IPS-20b (cell line): ENCODE data around the gene RPN2.

Experiments
- H3K27ac ChIP-seq: one replicate; pipeline ENCODE4 v1.5.1; 2013; ENCODE audit warnings: low read length
- H3K27me3 ChIP-seq: 2 replicates; pipeline ENCODE4 v1.6.1; 2013; ENCODE audit warnings: mild to moderate bottlenecking, low read length, inconsistent platforms; ENCODE audit not compliant: insufficient read depth
- H3K36me3 ChIP-seq: 2 replicates; pipeline ENCODE4 v1.6.1; 2013; ENCODE audit warnings: low read depth, mild to moderate bottlenecking, inconsistent platforms, low read length, moderate library complexity; ENCODE audit not compliant: insufficient read depth
- H3K4me1 ChIP-seq: 2 replicates; pipeline ENCODE4 v1.6.1; 2013; ENCODE audit warnings: mild to moderate bottlenecking, control low read depth, inconsistent platforms, low read length, moderate library complexity; ENCODE audit not compliant: insufficient read depth
- H3K4me3 ChIP-seq: 2 replicates; pipeline ENCODE4 v1.5.1; 2013; ENCODE audit warnings: mild to moderate bottlenecking, low read length, inconsistent platforms
- H3K9ac ChIP-seq: 2 replicates; pipeline ENCODE4 v1.6.1; 2013; ENCODE audit warnings: low read depth, mild to moderate bottlenecking, inconsistent platforms, low read length, moderate library complexity
- H3K9me3 ChIP-seq: 2 replicates; pipeline ENCODE4 v1.6.1; 2013; ENCODE audit warnings: mild to moderate bottlenecking, low read depth, low read length, inconsistent platforms; ENCODE audit not compliant: insufficient read depth

The RPN2 gene

DNA sequence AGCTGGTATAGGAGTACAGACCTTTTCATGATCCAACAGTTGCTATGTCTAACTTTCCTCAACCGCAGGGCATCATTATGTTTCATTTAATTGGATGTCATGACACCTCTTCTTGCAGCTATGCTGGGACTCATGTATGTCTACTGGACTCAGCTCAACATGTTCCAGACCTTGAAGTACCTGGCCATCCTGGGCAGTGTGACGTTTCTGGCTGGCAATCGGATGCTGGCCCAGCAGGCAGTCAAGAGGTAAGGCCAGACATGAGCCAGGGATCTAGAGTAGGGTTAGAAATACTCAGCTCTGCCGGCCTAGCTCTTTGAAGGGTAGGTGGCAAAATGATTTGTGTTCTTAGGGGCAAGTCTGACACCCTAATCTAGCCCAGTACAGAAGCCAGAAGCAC, 57.3 kb downstream of the RPN2 start:
- peaks cover 97% of the 10 kb centered on the region for H3K36me3 ChIP-seq
- H3K9me3 ChIP-seq, result no peaks in the 10 kb centered on the region
- H3K9ac ChIP-seq, result no peak overlapping the region
- no peak overlapping the region for H3K4me3 ChIP-seq
- no peaks in the 10 kb centered on the region for H3K4me1 ChIP-seq
- no peaks in the 10 kb centered on the region for H3K27me3 ChIP-seq
- H3K27ac ChIP-seq, result no peak overlapping the region

DNA sequence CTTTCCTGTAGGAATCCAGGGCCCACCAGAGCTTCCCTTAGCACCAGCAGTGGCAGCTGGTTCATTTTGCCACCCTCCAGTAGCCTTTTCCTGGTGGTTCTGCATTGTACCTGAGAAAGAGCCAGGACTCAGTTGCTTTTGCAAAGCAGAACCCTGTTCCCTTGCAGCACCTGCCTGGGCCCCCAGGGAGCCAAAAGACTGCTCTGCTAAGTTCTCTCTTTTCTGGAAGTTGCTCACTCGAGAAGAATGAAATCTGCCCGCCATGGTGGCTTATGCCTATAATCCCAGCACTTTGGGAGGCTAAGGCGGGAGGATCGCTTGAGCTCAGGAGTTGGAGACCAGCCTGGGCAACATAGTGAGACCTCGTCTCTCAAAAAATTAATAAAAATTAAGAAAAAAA, 58.5 kb downstream of the RPN2 start:
- Histone ChIP-seq H3K4me3 (no peak overlapping the region), H3K27ac (no peak overlapping the region), H3K36me3 (peaks cover 97% of the 10 kb centered on the region), H3K27me3 (no peaks in the 10 kb centered on the region), H3K9ac (no peak overlapping the region), H3K9me3 (no peaks in the 10 kb centered on the region), H3K4me1 (no peaks in the 10 kb centered on the region)

DNA sequence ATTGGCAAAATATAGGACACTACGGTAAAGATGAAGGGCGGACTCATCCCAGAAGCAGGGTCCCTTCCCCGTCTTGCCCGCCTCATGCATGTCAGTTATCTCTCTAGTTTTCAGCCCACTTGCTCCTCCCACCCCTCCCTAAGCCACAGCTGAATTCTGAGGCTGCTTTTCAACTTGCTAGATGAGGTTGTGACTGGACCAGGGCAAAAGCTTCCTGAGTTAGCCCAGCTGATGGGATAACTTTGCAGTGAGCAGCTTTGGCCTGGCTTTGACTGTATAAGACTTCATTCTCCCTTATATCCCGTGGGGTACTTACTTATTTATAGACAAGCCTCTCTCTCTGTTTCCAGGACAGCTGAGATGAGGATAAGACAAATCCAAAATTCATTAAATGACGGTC, 59.3 kb downstream of the RPN2 start:
- Histone ChIP-seq H3K9ac (no peak overlapping the region), H3K27me3 (no peaks in the 10 kb centered on the region), H3K9me3 (no peaks in the 10 kb centered on the region), H3K4me1 (no peaks in the 10 kb centered on the region), H3K36me3 (peaks cover 97% of the 10 kb centered on the region), H3K27ac (no peak overlapping the region), H3K4me3 (no peak overlapping the region)

DNA sequence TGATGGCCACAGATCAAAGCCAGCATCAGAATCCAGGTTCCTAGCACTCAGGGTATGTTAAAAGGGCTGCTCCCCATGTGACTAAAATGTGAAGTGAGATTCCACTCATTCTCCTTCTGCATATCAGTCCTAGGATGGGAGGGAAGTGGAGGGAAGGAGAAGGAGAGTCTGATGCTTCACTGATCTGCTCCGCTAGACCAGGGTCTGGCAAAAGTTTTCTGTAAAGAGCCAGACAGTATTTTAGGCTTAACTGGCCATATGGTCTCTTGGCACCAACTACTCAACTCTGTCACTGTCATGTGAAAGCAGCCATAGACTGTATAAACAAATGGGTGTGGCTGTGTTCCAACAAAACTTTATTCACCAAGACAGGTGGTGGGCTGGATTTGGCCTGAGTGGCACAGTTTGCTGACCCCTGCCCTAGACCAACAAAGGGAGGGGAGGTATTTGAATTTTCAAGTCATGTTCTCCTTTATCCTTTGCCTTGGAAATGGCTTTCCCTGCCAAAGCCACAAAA, 59.9 kb downstream of the RPN2 start:
- Histone ChIP-seq H3K4me3 (no peak overlapping the region), H3K27ac (no peak overlapping the region), H3K4me1 (no peaks in the 10 kb centered on the region), H3K36me3 (peaks cover 97% of the 10 kb centered on the region), H3K9ac (no peak overlapping the region), H3K27me3 (no peaks in the 10 kb centered on the region), H3K9me3 (no peaks in the 10 kb centered on the region)

DNA sequence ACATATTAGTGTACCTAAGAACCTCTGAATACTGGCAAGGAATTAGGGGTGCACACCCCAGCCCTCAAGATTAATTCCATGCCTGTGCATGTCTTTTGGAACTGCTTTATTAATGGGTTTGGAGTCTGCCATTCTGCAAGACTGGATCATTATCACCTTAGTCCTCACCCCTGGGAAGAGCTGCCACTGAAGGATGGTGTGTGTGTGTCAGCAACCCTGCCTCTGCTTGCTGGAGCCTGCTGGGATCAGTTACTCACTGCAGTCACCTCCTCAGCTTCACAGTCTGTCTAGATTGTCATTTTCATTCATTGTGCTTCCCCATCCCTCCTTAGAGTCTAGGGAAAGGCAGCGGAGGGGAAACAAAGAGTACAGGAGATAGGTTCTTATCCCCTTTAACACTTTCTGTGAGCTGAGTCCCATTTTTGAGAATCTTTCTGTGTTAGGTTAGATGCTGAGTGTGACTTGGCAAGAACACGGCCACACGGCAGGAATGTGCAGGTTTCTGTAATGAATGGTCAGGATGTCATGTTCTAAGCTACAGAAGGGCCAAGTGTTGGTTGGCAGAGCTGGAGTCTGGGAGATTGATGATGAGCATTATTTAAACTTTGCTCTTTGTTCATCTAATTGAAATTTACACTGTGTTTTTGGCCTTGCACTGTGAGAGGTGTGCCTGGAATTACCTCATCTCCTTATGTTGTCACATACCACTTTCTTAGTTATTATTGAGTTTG, 61.4 kb downstream of the RPN2 start:
- H3K27ac ChIP-seq, result no peak overlapping the region
- no peaks in the 10 kb centered on the region for H3K27me3 ChIP-seq
- peaks cover 7% of the 10 kb centered on the region; the same call in 1 of the 2 replicates for H3K4me1 ChIP-seq
- no peaks in the 10 kb centered on the region for H3K9me3 ChIP-seq
- peaks cover 85% of the 10 kb centered on the region for H3K36me3 ChIP-seq
- no peak overlapping the region for H3K9ac ChIP-seq
- no peak overlapping the region for H3K4me3 ChIP-seq

DNA sequence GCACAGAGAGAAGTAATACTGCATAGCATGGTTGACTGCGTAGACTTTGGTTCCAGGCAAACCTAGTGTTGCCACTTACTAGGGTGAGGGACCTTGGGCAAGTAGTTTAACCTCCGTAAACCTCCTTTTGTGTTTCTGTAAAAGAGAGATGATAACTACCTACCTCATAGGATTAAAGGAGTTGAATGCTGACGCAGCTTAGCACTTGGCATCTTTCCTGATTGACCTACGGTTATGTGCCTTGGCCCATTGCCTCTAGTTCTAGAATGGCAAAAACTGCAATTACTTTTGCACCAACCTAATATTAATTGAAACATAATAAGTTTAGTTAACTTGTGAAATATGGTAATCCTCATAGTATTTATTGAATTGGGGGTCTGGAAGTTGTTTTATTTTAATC, 63.4 kb downstream of the RPN2 start:
- Histone ChIP-seq H3K27ac (no peak overlapping the region), H3K9ac (no peak overlapping the region), H3K4me3 (no peak overlapping the region), H3K9me3 (no peaks in the 10 kb centered on the region), H3K4me1 (peaks cover 10% of the 10 kb centered on the region; the same call in 1 of the 2 replicates), H3K36me3 (peaks cover 67% of the 10 kb centered on the region), H3K27me3 (no peaks in the 10 kb centered on the region)

DNA sequence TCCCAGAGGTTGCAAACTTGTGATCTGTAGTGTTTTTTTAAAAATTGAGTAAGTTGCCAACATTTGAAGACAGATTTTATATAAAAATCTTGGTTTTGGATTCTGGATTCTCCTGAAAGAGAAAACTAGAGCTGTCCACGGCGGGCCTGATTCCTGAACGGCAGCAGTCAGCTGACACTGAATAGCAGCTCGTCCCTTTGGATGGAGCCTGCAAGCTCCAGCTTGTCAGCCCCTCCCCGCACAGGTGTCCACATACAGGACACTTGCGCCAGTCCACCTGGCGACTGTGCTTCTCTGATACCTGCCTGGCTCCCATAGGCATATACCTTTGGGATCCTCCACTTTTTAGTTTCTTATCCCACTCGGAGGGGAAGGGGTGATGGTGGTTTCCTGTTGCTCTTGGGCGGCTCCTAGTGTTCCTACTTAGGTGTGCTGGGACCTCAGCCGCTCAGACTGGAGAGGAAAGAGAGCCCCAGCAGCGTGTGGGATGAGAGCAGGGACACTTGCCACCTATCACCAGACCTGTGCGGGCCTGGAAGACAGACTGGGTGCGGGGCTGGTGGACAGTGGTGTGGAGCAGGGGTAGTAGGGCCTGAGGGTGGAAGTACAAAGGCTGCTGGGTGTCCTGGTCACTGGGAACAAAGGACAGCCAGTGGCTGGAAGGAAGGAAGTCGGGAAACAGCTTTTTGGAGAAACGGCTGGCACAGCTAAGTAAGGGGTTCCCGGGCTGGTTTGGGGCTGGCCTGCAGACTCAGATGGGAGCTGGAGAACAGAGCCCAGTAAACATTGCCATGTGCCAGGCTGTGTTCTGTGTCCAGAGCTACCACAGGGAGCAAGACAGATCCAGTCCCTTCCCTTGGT, 64.2 kb downstream of the RPN2 start:
- Histone ChIP-seq H3K36me3 (peaks cover 59% of the 10 kb centered on the region), H3K9ac (no peak overlapping the region; the same call in 1 of the 2 replicates), H3K27ac (no peak overlapping the region), H3K4me3 (no peak overlapping the region), H3K4me1 (peaks cover 10% of the 10 kb centered on the region; the same call in 1 of the 2 replicates), H3K9me3 (no peaks in the 10 kb centered on the region), H3K27me3 (no peaks in the 10 kb centered on the region)

DNA sequence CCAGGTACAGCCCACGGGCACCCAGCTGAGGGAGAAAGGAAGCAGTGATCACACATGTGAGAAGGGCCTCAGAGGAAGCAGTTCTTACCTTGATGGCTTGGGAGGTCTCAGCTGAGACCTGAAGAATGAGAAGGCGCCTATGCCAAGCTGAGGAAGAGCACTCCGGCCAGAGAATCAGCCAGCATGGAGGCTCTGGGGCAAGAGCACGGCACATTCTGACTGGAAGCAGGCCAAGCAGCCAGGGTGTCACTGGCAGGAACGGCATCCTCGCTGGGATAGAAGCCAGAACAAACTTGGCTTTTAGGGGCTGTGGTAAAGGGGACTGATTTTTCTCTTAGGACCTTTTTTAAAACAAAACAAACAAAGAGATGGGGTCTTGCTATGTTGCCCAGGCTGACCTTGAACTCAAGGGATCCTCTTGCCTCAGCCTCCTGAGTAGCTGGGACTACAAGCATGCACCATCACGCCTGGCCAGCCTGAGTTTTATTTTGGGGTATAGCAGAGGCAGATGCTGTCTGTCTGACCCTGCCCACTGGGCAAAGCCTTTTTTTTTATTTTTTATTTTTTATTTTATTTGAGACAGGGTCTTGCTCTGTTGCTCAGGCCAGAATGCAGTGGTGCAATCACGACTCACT, 64.9 kb downstream of the RPN2 start:
- Histone ChIP-seq H3K27ac (no peak overlapping the region), H3K36me3 (peaks cover 52% of the 10 kb centered on the region), H3K27me3 (no peaks in the 10 kb centered on the region), H3K9me3 (no peaks in the 10 kb centered on the region), H3K4me3 (no peak overlapping the region), H3K4me1 (peaks cover 10% of the 10 kb centered on the region; the same call in 1 of the 2 replicates), H3K9ac (no peak overlapping the region; the same call in 1 of the 2 replicates)

DNA sequence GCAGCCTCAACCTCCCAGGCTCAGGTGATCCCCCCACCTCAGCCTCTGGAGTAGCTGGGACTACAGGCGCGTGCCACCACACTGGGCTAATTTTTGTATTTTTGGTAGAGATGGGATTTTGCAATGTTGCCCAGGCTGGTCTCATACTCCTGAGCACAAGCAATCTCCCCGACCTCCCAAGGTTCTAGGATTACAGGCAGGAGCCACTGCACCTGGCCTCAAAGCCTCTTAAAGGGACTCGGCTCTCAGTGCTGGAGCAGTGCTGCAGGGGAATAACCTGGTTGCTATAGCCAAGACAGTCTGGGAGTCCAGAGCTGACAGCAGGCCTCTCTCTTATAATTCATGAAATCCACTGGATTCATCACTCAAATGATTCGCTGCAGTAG, 65.4 kb downstream of the RPN2 start:
- H3K27me3 ChIP-seq, result no peaks in the 10 kb centered on the region
- H3K9ac ChIP-seq, result peak overlapping the region; percentile 43; the same call in 1 of the 2 replicates
- no peaks in the 10 kb centered on the region for H3K9me3 ChIP-seq
- peaks cover 10% of the 10 kb centered on the region; the same call in 1 of the 2 replicates for H3K4me1 ChIP-seq
- H3K27ac ChIP-seq, result no peak overlapping the region
- peaks cover 46% of the 10 kb centered on the region for H3K36me3 ChIP-seq
- no peak overlapping the region for H3K4me3 ChIP-seq

DNA sequence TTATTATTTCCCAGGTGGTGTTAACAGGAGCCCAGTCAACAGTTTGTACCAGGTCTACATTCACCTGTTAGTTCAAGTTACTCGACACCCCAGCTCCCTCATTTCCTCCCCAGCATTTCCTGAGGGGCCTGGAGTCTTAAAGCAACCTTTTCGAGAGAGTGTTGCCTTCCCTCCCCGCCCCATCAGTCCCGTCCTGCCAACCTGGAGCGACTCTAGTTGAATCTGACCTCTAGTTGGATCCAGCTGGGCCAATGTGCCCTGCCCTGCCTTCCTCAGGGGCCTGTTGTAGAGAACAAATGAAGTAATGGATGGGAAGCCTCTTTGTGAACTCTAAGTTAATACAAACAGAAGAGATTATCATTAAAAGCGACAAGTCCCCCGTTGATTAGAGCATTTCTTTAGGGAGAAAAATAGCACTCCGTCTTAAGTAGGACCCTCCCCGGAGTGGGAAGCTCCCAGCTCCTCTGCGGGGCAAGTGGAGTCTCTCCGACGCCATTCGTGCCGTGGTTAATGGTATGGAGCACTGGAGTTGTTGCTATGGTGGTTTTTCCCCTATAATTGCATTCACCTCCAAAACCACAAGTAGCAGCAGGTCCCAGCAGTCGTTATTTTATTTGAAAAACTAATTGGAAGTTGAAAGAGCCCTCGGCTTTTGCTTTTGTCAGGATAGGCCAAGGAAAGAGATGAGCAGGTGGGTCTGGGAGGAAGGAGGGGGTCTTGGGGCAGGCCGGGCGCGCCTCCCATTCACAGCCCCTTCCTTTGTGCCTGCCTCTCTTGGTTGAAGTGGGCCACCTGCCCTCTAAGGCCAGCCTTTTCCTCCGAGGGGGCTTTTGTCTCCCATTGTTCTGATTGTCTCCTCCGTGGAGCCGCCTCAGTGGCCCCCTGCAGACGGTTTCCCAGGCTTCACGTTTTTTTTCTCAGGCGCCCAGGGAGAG, 66.4 kb downstream of the RPN2 start:
- peaks cover 37% of the 10 kb centered on the region for H3K36me3 ChIP-seq
- peaks cover 10% of the 10 kb centered on the region; the same call in 1 of the 2 replicates for H3K4me1 ChIP-seq
- no peak overlapping the region for H3K4me3 ChIP-seq
- no peaks in the 10 kb centered on the region for H3K27me3 ChIP-seq
- H3K9ac ChIP-seq, result peak overlapping the region; percentile 43; the same call in 1 of the 2 replicates
- no peaks in the 10 kb centered on the region for H3K9me3 ChIP-seq
- H3K27ac ChIP-seq, result peak overlapping the region; percentile 10
